ENCODE results near the gene SPATA31D4. TPM values are rescaled to one million over a fixed set of nuclear protein-coding genes. Genes with fewer than 3 reads are reported as not detected.
"Not testable (repeated sequence)": the region's sequence is repeated elsewhere in the genome, so short reads cannot be mapped to it uniquely, and the experiment has no call there.

The SPATA31D4 gene
- polyA plus RNA-seq, 2 donors = not detected

- H3K27ac ChIP-seq (ENCODE audit: low read depth in 2 of 2, low read length in 1 of 2); H3K36me3 ChIP-seq (ENCODE audit: control insufficient read depth in 2 of 2, insufficient read depth in 2 of 2, low read length in 1 of 2); H3K27me3 ChIP-seq (ENCODE audit: control insufficient read depth in 1 of 2, insufficient read depth in 2 of 2, low read length in 2 of 2); H3K4me1 ChIP-seq (ENCODE audit: control insufficient read depth in 2 of 2, insufficient read depth in 2 of 2, low read length in 1 of 2); H3K4me3 ChIP-seq (ENCODE audit: low read depth in 1 of 2, low read length in 2 of 2); H3K9me3 ChIP-seq (ENCODE audit: control insufficient read depth in 2 of 2, insufficient read depth in 1 of 2, low read depth in 1 of 2, low read length in 1 of 2): not testable (repeated sequence)
- 81% methylated on average over 1 of the region's 3 CpGs; no CpG with 5 or more reads in 1 of the 2 donors for whole genome bisulfite sequencing, 2 donors
These were observed 20.4 kb downstream of the SPATA31D4 start for GRCh38 chr9:81948650-81949049.

GRCh38 chr9:81953096-81953495, 24.9 kb downstream of the SPATA31D4 start:
- peaks cover 0 to 4% of the 10 kb centered on the region in 2 donors for H3K9me3 ChIP-seq (ENCODE audit: control insufficient read depth in 2 of 2, insufficient read depth in 1 of 2, low read depth in 1 of 2, low read length in 1 of 2)
- 91 to 94% methylated on average over 1 of the region's 1 CpG for WGBS, 2 donors
- H3K4me1 ChIP-seq (ENCODE audit: control insufficient read depth in 2 of 2, insufficient read depth in 2 of 2, low read length in 1 of 2) = no peaks in the 10 kb centered on the region
- no peak overlapping the region for H3K27ac ChIP-seq (ENCODE audit: low read depth in 2 of 2, low read length in 1 of 2)
- H3K36me3 ChIP-seq (ENCODE audit: control insufficient read depth in 2 of 2, insufficient read depth in 2 of 2, low read length in 1 of 2) = no peaks in the 10 kb centered on the region
- H3K4me3 ChIP-seq (ENCODE audit: low read depth in 1 of 2, low read length in 2 of 2) = no peak overlapping the region
- H3K27me3 ChIP-seq (ENCODE audit: control insufficient read depth in 1 of 2, insufficient read depth in 2 of 2, low read length in 2 of 2) = no peaks in the 10 kb centered on the region

- Histone ChIP-seq H3K4me1 (ENCODE audit: control insufficient read depth in 2 of 2, insufficient read depth in 2 of 2, low read length in 1 of 2) (no peaks in the 10 kb centered on the region), H3K9me3 (ENCODE audit: control insufficient read depth in 2 of 2, insufficient read depth in 1 of 2, low read depth in 1 of 2, low read length in 1 of 2) (peaks cover 0 to 4% of the 10 kb centered on the region in 2 donors), H3K27me3 (ENCODE audit: control insufficient read depth in 1 of 2, insufficient read depth in 2 of 2, low read length in 2 of 2) (no peaks in the 10 kb centered on the region), H3K36me3 (ENCODE audit: control insufficient read depth in 2 of 2, insufficient read depth in 2 of 2, low read length in 1 of 2) (no peaks in the 10 kb centered on the region), H3K27ac (ENCODE audit: low read depth in 2 of 2, low read length in 1 of 2) (no peak overlapping the region), H3K4me3 (ENCODE audit: low read depth in 1 of 2, low read length in 2 of 2) (no peak overlapping the region)
These were observed 27.4 kb downstream of the SPATA31D4 start for GRCh38 chr9:81955625-81956024.

- no peak overlapping the region for H3K4me3 ChIP-seq (ENCODE audit: low read depth in 1 of 2, low read length in 2 of 2)
- no peaks in the 10 kb centered on the region for H3K9me3 ChIP-seq (ENCODE audit: control insufficient read depth in 2 of 2, insufficient read depth in 1 of 2, low read depth in 1 of 2, low read length in 1 of 2)
- WGBS, 2 donors = 79 to 84% methylated on average over 6 of the region's 6 CpGs
These were observed 36.3 kb downstream of the SPATA31D4 start for GRCh38 chr9:81964218-81965171.

GRCh38 chr9:81968026-81968425, 39.8 kb downstream of the SPATA31D4 start:
- Histone ChIP-seq H3K4me1 (ENCODE audit: control insufficient read depth in 2 of 2, insufficient read depth in 2 of 2, low read length in 1 of 2) (no peaks in the 10 kb centered on the region), H3K36me3 (ENCODE audit: control insufficient read depth in 2 of 2, insufficient read depth in 2 of 2, low read length in 1 of 2) (no peaks in the 10 kb centered on the region), H3K27ac (ENCODE audit: low read depth in 2 of 2, low read length in 1 of 2) (no peak overlapping the region), H3K9me3 (ENCODE audit: control insufficient read depth in 2 of 2, insufficient read depth in 1 of 2, low read depth in 1 of 2, low read length in 1 of 2) (no peaks in the 10 kb centered on the region), H3K4me3 (ENCODE audit: low read depth in 1 of 2, low read length in 2 of 2) (no peak overlapping the region), H3K27me3 (ENCODE audit: control insufficient read depth in 1 of 2, insufficient read depth in 2 of 2, low read length in 2 of 2) (no peaks in the 10 kb centered on the region)
- WGBS, 2 donors = 85 to 94% methylated on average over 3 of the region's 3 CpGs

More at GRCh38 chr9:81964218-81965171, 36.3 kb downstream of the SPATA31D4 start:
- H3K4me1 ChIP-seq (ENCODE audit: control insufficient read depth in 2 of 2, insufficient read depth in 2 of 2, low read length in 1 of 2) = no peaks in the 10 kb centered on the region
- no peak overlapping the region for H3K27ac ChIP-seq (ENCODE audit: low read depth in 2 of 2, low read length in 1 of 2)
- no peaks in the 10 kb centered on the region for H3K27me3 ChIP-seq (ENCODE audit: control insufficient read depth in 1 of 2, insufficient read depth in 2 of 2, low read length in 2 of 2)
- no peaks in the 10 kb centered on the region for H3K36me3 ChIP-seq (ENCODE audit: control insufficient read depth in 2 of 2, insufficient read depth in 2 of 2, low read length in 1 of 2)

GRCh38 chr9:81969971-81970370, 41.7 kb downstream of the SPATA31D4 start:
- Histone ChIP-seq H3K27me3 (ENCODE audit: control insufficient read depth in 1 of 2, insufficient read depth in 2 of 2, low read length in 2 of 2) (no peaks in the 10 kb centered on the region), H3K36me3 (ENCODE audit: control insufficient read depth in 2 of 2, insufficient read depth in 2 of 2, low read length in 1 of 2) (no peaks in the 10 kb centered on the region), H3K4me1 (ENCODE audit: control insufficient read depth in 2 of 2, insufficient read depth in 2 of 2, low read length in 1 of 2) (no peaks in the 10 kb centered on the region), H3K9me3 (ENCODE audit: control insufficient read depth in 2 of 2, insufficient read depth in 1 of 2, low read depth in 1 of 2, low read length in 1 of 2) (no peaks in the 10 kb centered on the region), H3K27ac (ENCODE audit: low read depth in 2 of 2, low read length in 1 of 2) (no peak overlapping the region), H3K4me3 (ENCODE audit: low read depth in 1 of 2, low read length in 2 of 2) (no peak overlapping the region)

GRCh38 chr9:81971727-81972126, 43.5 kb downstream of the SPATA31D4 start:
- H3K4me3 ChIP-seq (ENCODE audit: low read depth in 1 of 2, low read length in 2 of 2) = no peak overlapping the region
- no peaks in the 10 kb centered on the region for H3K9me3 ChIP-seq (ENCODE audit: control insufficient read depth in 2 of 2, insufficient read depth in 1 of 2, low read depth in 1 of 2, low read length in 1 of 2)
- H3K36me3 ChIP-seq (ENCODE audit: control insufficient read depth in 2 of 2, insufficient read depth in 2 of 2, low read length in 1 of 2) = no peaks in the 10 kb centered on the region
- no peak overlapping the region for H3K27ac ChIP-seq (ENCODE audit: low read depth in 2 of 2, low read length in 1 of 2)
- H3K27me3 ChIP-seq (ENCODE audit: control insufficient read depth in 1 of 2, insufficient read depth in 2 of 2, low read length in 2 of 2) = no peaks in the 10 kb centered on the region
- H3K4me1 ChIP-seq (ENCODE audit: control insufficient read depth in 2 of 2, insufficient read depth in 2 of 2, low read length in 1 of 2) = no peaks in the 10 kb centered on the region

- no peak overlapping the region for H3K27ac ChIP-seq (ENCODE audit: low read depth in 2 of 2, low read length in 1 of 2)
- no peaks in the 10 kb centered on the region for H3K4me1 ChIP-seq (ENCODE audit: control insufficient read depth in 2 of 2, insufficient read depth in 2 of 2, low read length in 1 of 2)
- no peaks in the 10 kb centered on the region for H3K9me3 ChIP-seq (ENCODE audit: control insufficient read depth in 2 of 2, insufficient read depth in 1 of 2, low read depth in 1 of 2, low read length in 1 of 2)
- 82 to 87% methylated on average over 5 of the region's 5 CpGs for WGBS, 2 donors
- no peaks in the 10 kb centered on the region for H3K36me3 ChIP-seq (ENCODE audit: control insufficient read depth in 2 of 2, insufficient read depth in 2 of 2, low read length in 1 of 2)
- no peaks in the 10 kb centered on the region for H3K27me3 ChIP-seq (ENCODE audit: control insufficient read depth in 1 of 2, insufficient read depth in 2 of 2, low read length in 2 of 2)
- no peak overlapping the region for H3K4me3 ChIP-seq (ENCODE audit: low read depth in 1 of 2, low read length in 2 of 2)
These were observed 46.5 kb downstream of the SPATA31D4 start for GRCh38 chr9:81974764-81975163.

- Histone ChIP-seq H3K4me1 (ENCODE audit: control insufficient read depth in 2 of 2, insufficient read depth in 2 of 2, low read length in 1 of 2) (no peaks in the 10 kb centered on the region), H3K27ac (ENCODE audit: low read depth in 2 of 2, low read length in 1 of 2) (no peak overlapping the region), H3K9me3 (ENCODE audit: control insufficient read depth in 2 of 2, insufficient read depth in 1 of 2, low read depth in 1 of 2, low read length in 1 of 2) (no peaks in the 10 kb centered on the region), H3K27me3 (ENCODE audit: control insufficient read depth in 1 of 2, insufficient read depth in 2 of 2, low read length in 2 of 2) (no peaks in the 10 kb centered on the region), H3K36me3 (ENCODE audit: control insufficient read depth in 2 of 2, insufficient read depth in 2 of 2, low read length in 1 of 2) (no peaks in the 10 kb centered on the region), H3K4me3 (ENCODE audit: low read depth in 1 of 2, low read length in 2 of 2) (no peak overlapping the region)
- 90 to 93% methylated on average over 11 of the region's 11 CpGs for WGBS, 2 donors
These were observed 48.1 kb downstream of the SPATA31D4 start for GRCh38 chr9:81976351-81976750.

- Histone ChIP-seq H3K27ac (ENCODE audit: low read depth in 2 of 2, low read length in 1 of 2) (no peak overlapping the region), H3K9me3 (ENCODE audit: control insufficient read depth in 2 of 2, insufficient read depth in 1 of 2, low read depth in 1 of 2, low read length in 1 of 2) (no peaks in the 10 kb centered on the region), H3K4me3 (ENCODE audit: low read depth in 1 of 2, low read length in 2 of 2) (no peak overlapping the region), H3K4me1 (ENCODE audit: control insufficient read depth in 2 of 2, insufficient read depth in 2 of 2, low read length in 1 of 2) (no peaks in the 10 kb centered on the region), H3K36me3 (ENCODE audit: control insufficient read depth in 2 of 2, insufficient read depth in 2 of 2, low read length in 1 of 2) (no peaks in the 10 kb centered on the region), H3K27me3 (ENCODE audit: control insufficient read depth in 1 of 2, insufficient read depth in 2 of 2, low read length in 2 of 2) (no peaks in the 10 kb centered on the region)
- WGBS, 2 donors = 65 to 78% methylated on average over 2 of the region's 2 CpGs
These were observed 51.0 kb downstream of the SPATA31D4 start for GRCh38 chr9:81979196-81979595.
